GM12873 (cell line): ENCODE measurements around the gene MIB1.

ENCODE experiments used
- TF ChIP-seq, protein P1 (sequence below): IDR thresholded peaks from 2 replicates; pipeline ENCODE4 v1.5.1; 2012; ENCODE audit warnings: low read depth, mild to moderate bottlenecking, moderate library complexity, low read length, control low read depth; ENCODE audit not compliant: insufficient read depth; ENCODE audit errors: missing control alignments

MIB1 gene

GRCh38 chr18:21897811-21898210 is 157.2 kb downstream of the MIB1 start:
- TF ChIP-seq, protein P1, sequence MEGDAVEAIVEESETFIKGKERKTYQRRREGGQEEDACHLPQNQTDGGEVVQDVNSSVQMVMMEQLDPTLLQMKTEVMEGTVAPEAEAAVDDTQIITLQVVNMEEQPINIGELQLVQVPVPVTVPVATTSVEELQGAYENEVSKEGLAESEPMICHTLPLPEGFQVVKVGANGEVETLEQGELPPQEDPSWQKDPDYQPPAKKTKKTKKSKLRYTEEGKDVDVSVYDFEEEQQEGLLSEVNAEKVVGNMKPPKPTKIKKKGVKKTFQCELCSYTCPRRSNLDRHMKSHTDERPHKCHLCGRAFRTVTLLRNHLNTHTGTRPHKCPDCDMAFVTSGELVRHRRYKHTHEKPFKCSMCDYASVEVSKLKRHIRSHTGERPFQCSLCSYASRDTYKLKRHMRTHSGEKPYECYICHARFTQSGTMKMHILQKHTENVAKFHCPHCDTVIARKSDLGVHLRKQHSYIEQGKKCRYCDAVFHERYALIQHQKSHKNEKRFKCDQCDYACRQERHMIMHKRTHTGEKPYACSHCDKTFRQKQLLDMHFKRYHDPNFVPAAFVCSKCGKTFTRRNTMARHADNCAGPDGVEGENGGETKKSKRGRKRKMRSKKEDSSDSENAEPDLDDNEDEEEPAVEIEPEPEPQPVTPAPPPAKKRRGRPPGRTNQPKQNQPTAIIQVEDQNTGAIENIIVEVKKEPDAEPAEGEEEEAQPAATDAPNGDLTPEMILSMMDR: peak; percentile 89

- TF ChIP-seq, protein P1: no peak
Measured at GRCh38 chr18:21900605-21901352, 160.2 kb downstream of the MIB1 start.

- TF ChIP-seq, protein P1: no peak
Measured at GRCh38 chr18:21901423-21901945, 160.9 kb downstream of the MIB1 start.

DNA sequence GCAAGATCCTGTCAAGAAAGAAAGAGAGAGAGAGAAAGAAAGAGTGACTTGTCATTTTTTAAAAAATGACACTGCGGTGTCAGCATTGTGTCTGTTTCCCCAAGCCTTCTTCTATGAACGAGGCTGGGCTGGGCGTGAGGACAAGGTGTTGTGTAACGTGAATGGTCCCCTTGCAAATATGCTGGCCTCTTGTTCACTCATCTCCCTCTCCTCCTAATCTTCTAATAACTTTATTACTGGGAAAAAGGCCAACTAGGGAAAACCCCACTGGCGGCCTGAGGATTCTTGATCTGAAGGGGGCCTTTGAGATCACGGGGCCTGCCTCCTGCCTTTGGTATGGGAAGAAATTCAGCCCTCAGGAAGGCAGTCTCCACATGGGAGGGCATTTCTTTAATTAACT is 163.1 kb downstream of the MIB1 start:
- TF ChIP-seq, protein P1: no peak

DNA sequence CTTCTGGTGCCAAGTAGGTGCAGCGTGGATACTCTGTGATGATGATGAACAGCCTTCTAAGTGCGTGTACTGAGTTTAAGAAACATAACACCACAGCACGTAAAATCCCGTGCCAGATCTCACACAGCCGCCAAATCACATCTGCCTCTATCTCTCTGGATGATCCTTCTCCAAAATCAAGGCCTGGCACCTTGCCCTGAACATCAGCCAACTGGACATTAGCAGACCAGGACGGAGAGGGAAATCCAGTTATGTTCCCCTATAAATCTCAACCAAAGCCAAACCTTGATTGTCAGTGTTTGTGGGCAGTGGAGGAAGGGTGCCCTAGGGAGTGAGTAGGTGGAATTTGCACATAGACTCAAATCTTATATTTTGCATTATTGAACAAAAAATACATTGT is 164.3 kb downstream of the MIB1 start:
- TF ChIP-seq, protein P1: no peak

GRCh38 chr18:21907451-21907850 is 166.9 kb downstream of the MIB1 start:
- TF ChIP-seq, protein P1: no peak

DNA sequence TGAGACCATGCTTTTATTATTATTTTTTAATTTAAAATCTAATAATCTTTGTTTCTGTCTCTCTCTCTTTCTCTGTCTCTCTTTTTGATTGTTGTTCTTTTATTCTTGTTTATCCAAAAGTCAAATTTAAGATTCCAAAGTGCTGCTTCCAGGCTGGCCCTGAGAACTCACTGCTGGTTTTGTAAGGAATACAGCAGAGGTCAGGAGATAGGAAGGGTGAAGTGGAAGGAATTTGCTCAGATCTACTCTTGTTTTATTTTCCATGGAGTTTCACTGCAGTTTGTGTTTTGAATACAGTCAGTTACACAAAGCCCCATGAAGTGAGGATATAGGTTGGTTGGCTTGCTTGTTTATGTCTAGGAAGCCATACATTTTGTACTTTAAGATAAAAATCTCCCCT is 168.1 kb downstream of the MIB1 start:
- TF ChIP-seq, protein P1: no peak
